K562 (cell line): Measurements from ENCODE around the gene CNOT4. TPM values are rescaled to one million over a fixed set of nuclear protein-coding genes. Genes with fewer than 3 reads are reported as not detected.

Source experiments
- ARID2 ChIP-seq: fragments of 450-650 bp; IDR thresholded peaks from 2 replicates; pipeline ENCODE4 v1.6.1; 2017; ENCODE audit warnings: antibody characterized with exemption, mild to moderate bottlenecking
- CHAMP1 ChIP-seq: fragments of 450-650 bp; IDR thresholded peaks from 2 replicates; pipeline ENCODE4 v1.6.1; 2016; ENCODE audit warnings: mild to moderate bottlenecking
- DMBX1 ChIP-seq: fragments of 250-450 bp; sonication (Bioruptor Pico); IDR thresholded peaks from 2 replicates; pipeline ENCODE4 v1.8.0; 2022; ENCODE audit warnings: inconsistent platforms, mild to moderate bottlenecking, moderate library complexity, borderline replicate concordance
- FOXK1 ChIP-seq: sonication (generic); formaldehyde crosslinking; IDR thresholded peaks from 2 replicates; pipeline ENCODE4 v1.8.0; 2022; ENCODE audit warnings: missing genetic modification reagents, mild to moderate bottlenecking, borderline replicate concordance
- MEIS2 ChIP-seq: fragments of 450-650 bp; IDR thresholded peaks from 2 replicates; pipeline ENCODE4 v1.6.1; 2014; ENCODE audit warnings: mild to moderate bottlenecking; ENCODE audit not compliant: partially characterized antibody
- polyA plus RNA-seq, 8 experiments: library from polyadenylated mRNA; depleted of rRNA in 4 of 8; stranded (reverse) in 5 of 8; unstranded in 3 of 8; fragments of >200 nt; fragmentation: Nextera tagmentation in 2 of 8; fragmentation: Illumina TruSeq in 1 of 8; extraction: Ambion mirVana in 2 of 8; extraction: Trizol in 1 of 8; gene quantifications; 2 replicates each; pipeline versions ENCODE4 v1.2.1 to v1.2.3, GENCODE V29; 2011 to 2014; ENCODE audit warnings: inconsistent platforms in 1 of 8, missing spikeins in 1 of 8
- total RNA-seq, 7 experiments: library from RNA; depleted of rRNA in 6 of 7; stranded (reverse); fragments of >200 nt in 6 of 7; fragmentation: Illumina TruSeq in 2 of 7; extraction: Trizol in 2 of 7; gene quantifications; 2 replicates each; pipeline versions ENCODE4 v1.2.1 to v1.2.3, GENCODE V29; 2011 to 2021; ENCODE audit warnings: low replicate concordance in 1 of 7
- TF ChIP-seq, protein P1 (sequence below), 3 experiments: IDR thresholded peaks in 2 of 3; conservative IDR thresholded peaks in 1 of 3; 2 replicates each; pipeline ENCODE4 v1.5.1; 2011 to 2012; ENCODE audit warnings: low read length in 3 of 3, mild to moderate bottlenecking in 3 of 3, control low read depth in 2 of 3, improper control_type of control experiment in 1 of 3, inconsistent platforms in 1 of 3, low read depth in 1 of 3, mixed read lengths in 1 of 3, moderate library complexity in 1 of 3; ENCODE audit not compliant: insufficient read depth in 2 of 3
- TF ChIP-seq, protein P2 (sequence below): sonication (generic); formaldehyde crosslinking; IDR thresholded peaks from 2 replicates; pipeline ENCODE4 v1.8.0; 2022; ENCODE audit warnings: missing genetic modification reagents, mild to moderate bottlenecking, moderate library complexity, borderline replicate concordance
- TF ChIP-seq, protein P3 (sequence below), 2 experiments: IDR thresholded peaks in 1 of 2; conservative IDR thresholded peaks in 1 of 2; 2 replicates each; pipeline ENCODE4 v1.6.1; 2016; ENCODE audit warnings: low read depth in 2 of 2, mild to moderate bottlenecking in 1 of 2, missing compliant biosample characterization in 1 of 2, missing genetic modification characterization in 1 of 2, moderate library complexity in 1 of 2
- TF ChIP-seq, protein P4 (sequence below), 3 experiments: fragments of 200-800 bp in 1 of 3; sonication (Bioruptor generic) in 1 of 3; sonication (generic) in 1 of 3; formaldehyde crosslinking in 1 of 3; IDR thresholded peaks; 2 replicates each; pipeline versions ENCODE4 v1.6.1 to v1.8.0; 2016 to 2022; ENCODE audit warnings: mild to moderate bottlenecking in 2 of 3, missing compliant biosample characterization in 2 of 3, missing genetic modification characterization in 2 of 3, missing genetic modification reagents in 1 of 3
- TF ChIP-seq, protein P5 (sequence below), 2 experiments: fragments of 450-650 bp; IDR thresholded peaks; 2 replicates each; pipeline ENCODE4 v1.6.1; 2018; ENCODE audit warnings: mild to moderate bottlenecking in 2 of 2, low read depth in 1 of 2; ENCODE audit not compliant: partially characterized antibody in 2 of 2

The CNOT4 gene
- total and polyA plus RNA-seq, 9 of the 15 experiments (the other 6 are each of a cell fraction or from before 2014, with no cell fraction given), result 8.6 to 24.1 (median 15.4) TPM

GRCh38 chr7:135335628-135336139, 174.2 kb downstream of the CNOT4 start (continued):
- TF ChIP-seq, protein P1, sequence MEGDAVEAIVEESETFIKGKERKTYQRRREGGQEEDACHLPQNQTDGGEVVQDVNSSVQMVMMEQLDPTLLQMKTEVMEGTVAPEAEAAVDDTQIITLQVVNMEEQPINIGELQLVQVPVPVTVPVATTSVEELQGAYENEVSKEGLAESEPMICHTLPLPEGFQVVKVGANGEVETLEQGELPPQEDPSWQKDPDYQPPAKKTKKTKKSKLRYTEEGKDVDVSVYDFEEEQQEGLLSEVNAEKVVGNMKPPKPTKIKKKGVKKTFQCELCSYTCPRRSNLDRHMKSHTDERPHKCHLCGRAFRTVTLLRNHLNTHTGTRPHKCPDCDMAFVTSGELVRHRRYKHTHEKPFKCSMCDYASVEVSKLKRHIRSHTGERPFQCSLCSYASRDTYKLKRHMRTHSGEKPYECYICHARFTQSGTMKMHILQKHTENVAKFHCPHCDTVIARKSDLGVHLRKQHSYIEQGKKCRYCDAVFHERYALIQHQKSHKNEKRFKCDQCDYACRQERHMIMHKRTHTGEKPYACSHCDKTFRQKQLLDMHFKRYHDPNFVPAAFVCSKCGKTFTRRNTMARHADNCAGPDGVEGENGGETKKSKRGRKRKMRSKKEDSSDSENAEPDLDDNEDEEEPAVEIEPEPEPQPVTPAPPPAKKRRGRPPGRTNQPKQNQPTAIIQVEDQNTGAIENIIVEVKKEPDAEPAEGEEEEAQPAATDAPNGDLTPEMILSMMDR (IDR thresholded peaks at IDR 0.05 in 2 of 3, conservative IDR thresholded peaks at IDR 0.05 in 1 of 3; ENCODE audit: insufficient read depth in 2 of 3, low read depth in 1 of 3, low read length in 3 of 3), result peak; percentile 60 to 87 (median 70); a peak in 5 of 6 replicates
- TF ChIP-seq FOXK1 (CRISPR knock-in tag) (0 out of 2 replicates have a peak, but pooled peaks have one; percentile 56), DMBX1 (CRISPR knock-in tag) (peak; percentile 37; the same call in 1 of the 2 replicates), ARID2 (peak; percentile 50; the same call in 1 of the 2 replicates), MEIS2 (peak; percentile 35), CHAMP1 (peak; percentile 63; the same call in 1 of the 2 replicates)
- TF ChIP-seq, protein P2, sequence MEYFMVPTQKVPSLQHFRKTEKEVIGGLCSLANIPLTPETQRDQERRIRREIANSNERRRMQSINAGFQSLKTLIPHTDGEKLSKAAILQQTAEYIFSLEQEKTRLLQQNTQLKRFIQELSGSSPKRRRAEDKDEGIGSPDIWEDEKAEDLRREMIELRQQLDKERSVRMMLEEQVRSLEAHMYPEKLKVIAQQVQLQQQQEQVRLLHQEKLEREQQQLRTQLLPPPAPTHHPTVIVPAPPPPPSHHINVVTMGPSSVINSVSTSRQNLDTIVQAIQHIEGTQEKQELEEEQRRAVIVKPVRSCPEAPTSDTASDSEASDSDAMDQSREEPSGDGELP (CRISPR knock-in tag), result peak; percentile 57; the same call in 1 of the 2 replicates
- TF ChIP-seq, protein P3, sequence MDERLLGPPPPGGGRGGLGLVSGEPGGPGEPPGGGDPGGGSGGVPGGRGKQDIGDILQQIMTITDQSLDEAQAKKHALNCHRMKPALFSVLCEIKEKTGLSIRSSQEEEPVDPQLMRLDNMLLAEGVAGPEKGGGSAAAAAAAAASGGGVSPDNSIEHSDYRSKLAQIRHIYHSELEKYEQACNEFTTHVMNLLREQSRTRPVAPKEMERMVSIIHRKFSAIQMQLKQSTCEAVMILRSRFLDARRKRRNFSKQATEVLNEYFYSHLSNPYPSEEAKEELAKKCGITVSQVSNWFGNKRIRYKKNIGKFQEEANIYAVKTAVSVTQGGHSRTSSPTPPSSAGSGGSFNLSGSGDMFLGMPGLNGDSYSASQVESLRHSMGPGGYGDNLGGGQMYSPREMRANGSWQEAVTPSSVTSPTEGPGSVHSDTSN (CRISPR knock-in tag; IDR thresholded peaks at IDR 0.05; ENCODE audit: low read depth), result no peak
- TF ChIP-seq, protein P3 (tag; conservative IDR thresholded peaks at IDR 0.05; ENCODE audit: low read depth), result 0 out of 2 replicates have a peak, but pooled peaks have one; percentile 32
- TF ChIP-seq, protein P4, sequence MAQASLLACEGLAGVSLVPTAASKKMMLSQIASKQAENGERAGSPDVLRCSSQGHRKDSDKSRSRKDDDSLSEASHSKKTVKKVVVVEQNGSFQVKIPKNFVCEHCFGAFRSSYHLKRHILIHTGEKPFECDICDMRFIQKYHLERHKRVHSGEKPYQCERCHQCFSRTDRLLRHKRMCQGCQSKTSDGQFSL (CRISPR knock-in tag; IDR thresholded peaks at IDR 0.05), result 0 out of 2 replicates have a peak, but pooled peaks have one; percentile 24
- TF ChIP-seq, protein P4 (tag; IDR thresholded peaks at IDR 0.05), result no peak
- TF ChIP-seq, protein P5, sequence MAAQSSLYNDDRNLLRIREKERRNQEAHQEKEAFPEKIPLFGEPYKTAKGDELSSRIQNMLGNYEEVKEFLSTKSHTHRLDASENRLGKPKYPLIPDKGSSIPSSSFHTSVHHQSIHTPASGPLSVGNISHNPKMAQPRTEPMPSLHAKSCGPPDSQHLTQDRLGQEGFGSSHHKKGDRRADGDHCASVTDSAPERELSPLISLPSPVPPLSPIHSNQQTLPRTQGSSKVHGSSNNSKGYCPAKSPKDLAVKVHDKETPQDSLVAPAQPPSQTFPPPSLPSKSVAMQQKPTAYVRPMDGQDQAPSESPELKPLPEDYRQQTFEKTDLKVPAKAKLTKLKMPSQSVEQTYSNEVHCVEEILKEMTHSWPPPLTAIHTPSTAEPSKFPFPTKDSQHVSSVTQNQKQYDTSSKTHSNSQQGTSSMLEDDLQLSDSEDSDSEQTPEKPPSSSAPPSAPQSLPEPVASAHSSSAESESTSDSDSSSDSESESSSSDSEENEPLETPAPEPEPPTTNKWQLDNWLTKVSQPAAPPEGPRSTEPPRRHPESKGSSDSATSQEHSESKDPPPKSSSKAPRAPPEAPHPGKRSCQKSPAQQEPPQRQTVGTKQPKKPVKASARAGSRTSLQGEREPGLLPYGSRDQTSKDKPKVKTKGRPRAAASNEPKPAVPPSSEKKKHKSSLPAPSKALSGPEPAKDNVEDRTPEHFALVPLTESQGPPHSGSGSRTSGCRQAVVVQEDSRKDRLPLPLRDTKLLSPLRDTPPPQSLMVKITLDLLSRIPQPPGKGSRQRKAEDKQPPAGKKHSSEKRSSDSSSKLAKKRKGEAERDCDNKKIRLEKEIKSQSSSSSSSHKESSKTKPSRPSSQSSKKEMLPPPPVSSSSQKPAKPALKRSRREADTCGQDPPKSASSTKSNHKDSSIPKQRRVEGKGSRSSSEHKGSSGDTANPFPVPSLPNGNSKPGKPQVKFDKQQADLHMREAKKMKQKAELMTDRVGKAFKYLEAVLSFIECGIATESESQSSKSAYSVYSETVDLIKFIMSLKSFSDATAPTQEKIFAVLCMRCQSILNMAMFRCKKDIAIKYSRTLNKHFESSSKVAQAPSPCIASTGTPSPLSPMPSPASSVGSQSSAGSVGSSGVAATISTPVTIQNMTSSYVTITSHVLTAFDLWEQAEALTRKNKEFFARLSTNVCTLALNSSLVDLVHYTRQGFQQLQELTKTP (IDR thresholded peaks at IDR 0.05; ENCODE audit: low read depth in 1 of 2, partially characterized antibody in 2 of 2), result peak in 1 of 2 experiments; percentile 79
